Right lobe of liver (tissue), 4 donors: ENCODE data around the gene AGRN.
"Not testable (repeated sequence)": the region's sequence is repeated elsewhere in the genome, so short reads cannot be mapped to it uniquely, and the experiment has no call there.

ENCODE experiments used
- CTCF ChIP-seq, 4 donors: fragments of 200-600 bp in 3 of 4; fragments of 450-650 bp in 1 of 4; IDR thresholded peaks; one replicate each; pipeline versions ENCODE4 v1.5.1 to v1.8.0; 2016 to 2022; ENCODE audit warnings: antibody characterized with exemption in 4 of 4, mild to moderate bottlenecking in 2 of 4
- POLR2A ChIP-seq: fragments of 450-650 bp; IDR thresholded peaks from one replicate; pipeline ENCODE4 v1.6.1; 2017; ENCODE audit warnings: antibody characterized with exemption, mild to moderate bottlenecking
- donor health status: DM: no; HTN: no; CAD: no.
- donor health status: DM: no; HTN: no; CAD: no.
- donor health status: DM: no; HTN: yes; CAD: no.

- not testable (repeated sequence) for TF ChIP-seq CTCF (IDR thresholded peaks at IDR 0.05); POLR2A
Measured at GRCh38 chr1:1077396-1077795, 57.5 kb downstream of the AGRN start.
